ENCODE data around the gene DEPDC5.
"Not testable (repeated sequence)": the region's sequence is repeated elsewhere in the genome, so short reads cannot be mapped to it uniquely, and the experiment has no call there.

DEPDC5 gene

DNA sequence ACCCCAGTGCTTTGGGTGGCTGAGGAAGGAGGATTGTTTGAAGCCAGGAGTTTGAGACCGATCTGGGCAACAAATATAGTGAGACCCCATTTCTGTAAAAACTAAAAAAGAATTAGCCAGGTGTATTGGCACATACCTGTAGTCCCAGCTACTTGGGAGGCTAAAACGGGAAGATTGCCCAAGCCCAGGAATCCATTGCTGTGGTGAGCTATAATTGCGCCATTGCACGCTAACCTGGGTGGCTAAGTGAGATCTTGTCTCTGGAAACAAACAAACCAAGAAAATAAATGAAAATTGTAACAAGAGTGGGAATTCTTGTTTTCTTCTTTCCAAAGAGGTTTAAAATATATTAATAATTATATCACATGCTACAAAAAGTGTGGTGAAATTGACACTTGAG is 52.9 kb downstream of the DEPDC5 start:
- no peak overlapping the region for H3K9ac ChIP-seq (ENCODE audit: low read depth in 1 of 2, low read length in 2 of 2)
- H3K27me3 ChIP-seq (ENCODE audit: control insufficient read depth in 1 of 2, insufficient read depth in 2 of 2, low read length in 2 of 2), result no peaks in the 10 kb centered on the region
- H3K36me3 ChIP-seq (ENCODE audit: control insufficient read depth in 1 of 2, insufficient read depth in 2 of 2, low read length in 2 of 2), result peaks cover 30 to 74% of the 10 kb centered on the region in 2 donors

GRCh38 chr22:31812977-31813605 is 59.3 kb downstream of the DEPDC5 start:
- H3K9ac ChIP-seq (ENCODE audit: low read depth in 1 of 2, low read length in 2 of 2), result no peak overlapping the region
- no peak overlapping the region for H3K4me3 ChIP-seq (ENCODE audit: low read depth in 1 of 2, low read length in 2 of 2)
- H3K27me3 ChIP-seq (ENCODE audit: control insufficient read depth in 1 of 2, insufficient read depth in 2 of 2, low read length in 2 of 2), result no peaks in the 10 kb centered on the region
- H3K9me3 ChIP-seq (ENCODE audit: control insufficient read depth in 1 of 2, low read length in 2 of 2), result no peaks in the 10 kb centered on the region
- peaks cover 8 to 54% of the 10 kb centered on the region in 2 donors for H3K36me3 ChIP-seq (ENCODE audit: control insufficient read depth in 1 of 2, insufficient read depth in 2 of 2, low read length in 2 of 2)
- no peak overlapping the region for H3K27ac ChIP-seq (ENCODE audit: low read depth, low read length)
- H3K4me1 ChIP-seq (ENCODE audit: control insufficient read depth in 1 of 2, insufficient read depth in 2 of 2, low read length in 2 of 2), result peaks cover 11% of the 10 kb centered on the region in 2 donors

More for the DNA sequence above, 52.9 kb downstream of the DEPDC5 start:
- Histone ChIP-seq H3K4me3 (ENCODE audit: low read depth in 1 of 2, low read length in 2 of 2) (no peak overlapping the region), H3K4me1 (ENCODE audit: control insufficient read depth in 1 of 2, insufficient read depth in 2 of 2, low read length in 2 of 2) (no peaks in the 10 kb centered on the region), H3K27ac (ENCODE audit: low read depth, low read length) (no peak overlapping the region), H3K9me3 (ENCODE audit: control insufficient read depth in 1 of 2, low read length in 2 of 2) (no peaks in the 10 kb centered on the region)

DNA sequence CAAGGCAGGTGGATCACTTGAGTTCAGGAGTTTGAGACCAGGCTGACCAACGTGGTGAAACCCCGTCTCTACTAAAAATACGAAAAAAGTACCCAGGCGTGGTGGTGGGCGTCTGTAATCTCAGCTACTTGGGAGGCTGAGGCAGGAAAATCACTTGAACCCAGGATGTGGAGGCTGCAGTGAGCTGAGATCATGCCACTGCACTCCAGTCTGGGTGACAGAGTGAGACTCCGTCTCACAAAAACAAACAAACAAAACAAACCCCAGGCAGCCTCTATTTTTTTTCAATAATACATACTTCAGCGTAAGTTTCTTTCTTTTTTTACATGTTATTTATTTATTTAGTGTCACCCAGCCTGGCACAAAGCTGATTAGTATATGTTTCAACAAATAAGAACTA is 60.1 kb downstream of the DEPDC5 start:
- peaks cover 15 to 62% of the 10 kb centered on the region in 2 donors for H3K36me3 ChIP-seq (ENCODE audit: control insufficient read depth in 1 of 2, insufficient read depth in 2 of 2, low read length in 2 of 2)
- H3K4me3 ChIP-seq (ENCODE audit: low read depth in 1 of 2, low read length in 2 of 2); H3K9ac ChIP-seq (ENCODE audit: low read depth in 1 of 2, low read length in 2 of 2); H3K9me3 ChIP-seq (ENCODE audit: control insufficient read depth in 1 of 2, low read length in 2 of 2); H3K27ac ChIP-seq (ENCODE audit: low read depth, low read length); H3K27me3 ChIP-seq (ENCODE audit: control insufficient read depth in 1 of 2, insufficient read depth in 2 of 2, low read length in 2 of 2): not testable (repeated sequence)
- peaks cover 11% of the 10 kb centered on the region in 2 donors for H3K4me1 ChIP-seq (ENCODE audit: control insufficient read depth in 1 of 2, insufficient read depth in 2 of 2, low read length in 2 of 2)

GRCh38 chr22:31814942-31815341 is 61.1 kb downstream of the DEPDC5 start:
- peaks cover 11% of the 10 kb centered on the region in 2 donors for H3K4me1 ChIP-seq (ENCODE audit: control insufficient read depth in 1 of 2, insufficient read depth in 2 of 2, low read length in 2 of 2)
- peaks cover 16 to 64% of the 10 kb centered on the region in 2 donors for H3K36me3 ChIP-seq (ENCODE audit: control insufficient read depth in 1 of 2, insufficient read depth in 2 of 2, low read length in 2 of 2)
- H3K4me3 ChIP-seq (ENCODE audit: low read depth in 1 of 2, low read length in 2 of 2), result no peak overlapping the region
- no peaks in the 10 kb centered on the region for H3K27me3 ChIP-seq (ENCODE audit: control insufficient read depth in 1 of 2, insufficient read depth in 2 of 2, low read length in 2 of 2)
- peak overlapping the region; percentile 53 for H3K27ac ChIP-seq (ENCODE audit: low read depth, low read length)
- no peaks in the 10 kb centered on the region for H3K9me3 ChIP-seq (ENCODE audit: control insufficient read depth in 1 of 2, low read length in 2 of 2)
- peak overlapping the region; percentile 28 to 39 for H3K9ac ChIP-seq (ENCODE audit: low read depth in 1 of 2, low read length in 2 of 2)

DNA sequence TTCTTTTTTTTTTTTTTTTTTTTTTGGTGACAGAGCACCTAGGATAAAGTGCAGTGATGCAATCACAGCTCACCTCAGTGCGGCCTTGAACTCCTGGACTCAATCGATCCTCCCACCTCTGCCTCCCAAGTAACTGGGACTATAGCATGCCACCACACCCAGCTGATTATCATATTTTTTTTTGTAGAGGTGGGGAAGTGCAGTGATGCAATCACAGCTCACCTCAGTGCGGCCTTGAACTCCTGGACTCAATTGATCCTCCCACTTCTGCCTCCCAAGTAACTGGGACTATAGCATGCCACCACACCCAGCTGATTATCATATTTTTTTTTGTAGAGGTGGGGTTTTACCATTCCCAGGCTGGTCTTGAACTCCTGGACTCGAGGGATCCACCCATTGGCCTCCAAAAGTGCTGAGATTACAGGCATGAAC is 61.6 kb downstream of the DEPDC5 start:
- not testable (repeated sequence) for H3K27ac ChIP-seq (ENCODE audit: low read depth, low read length); H3K27me3 ChIP-seq (ENCODE audit: control insufficient read depth in 1 of 2, insufficient read depth in 2 of 2, low read length in 2 of 2); H3K9ac ChIP-seq (ENCODE audit: low read depth in 1 of 2, low read length in 2 of 2); H3K4me3 ChIP-seq (ENCODE audit: low read depth in 1 of 2, low read length in 2 of 2); H3K9me3 ChIP-seq (ENCODE audit: control insufficient read depth in 1 of 2, low read length in 2 of 2)
- peaks cover 17 to 62% of the 10 kb centered on the region in 2 donors for H3K36me3 ChIP-seq (ENCODE audit: control insufficient read depth in 1 of 2, insufficient read depth in 2 of 2, low read length in 2 of 2)
- H3K4me1 ChIP-seq (ENCODE audit: control insufficient read depth in 1 of 2, insufficient read depth in 2 of 2, low read length in 2 of 2), result peaks cover 11% of the 10 kb centered on the region in 2 donors

DNA sequence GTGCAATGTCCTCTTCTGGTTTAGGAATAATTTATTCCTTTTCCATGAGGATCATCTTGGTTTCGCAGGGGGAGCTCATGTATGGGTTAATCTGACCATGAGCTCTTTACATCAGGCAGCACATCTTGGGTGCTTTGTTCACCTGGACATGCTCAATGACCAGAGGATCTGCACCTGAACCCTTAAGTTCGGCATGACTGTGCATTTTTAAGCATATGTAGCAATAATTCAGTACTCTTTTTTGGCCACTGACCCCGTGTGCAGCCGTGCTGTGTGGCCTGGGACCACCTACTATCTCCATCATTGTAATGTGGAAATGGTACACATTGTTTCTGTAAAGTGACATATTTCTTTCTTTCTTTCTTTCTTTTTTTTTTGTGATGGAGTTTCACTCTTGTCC is 62.9 kb downstream of the DEPDC5 start:
- peaks cover 11% of the 10 kb centered on the region in 2 donors for H3K4me1 ChIP-seq (ENCODE audit: control insufficient read depth in 1 of 2, insufficient read depth in 2 of 2, low read length in 2 of 2)
- no peak overlapping the region for H3K27ac ChIP-seq (ENCODE audit: low read depth, low read length)
- no peaks in the 10 kb centered on the region for H3K9me3 ChIP-seq (ENCODE audit: control insufficient read depth in 1 of 2, low read length in 2 of 2)
- peaks cover 24 to 65% of the 10 kb centered on the region in 2 donors for H3K36me3 ChIP-seq (ENCODE audit: control insufficient read depth in 1 of 2, insufficient read depth in 2 of 2, low read length in 2 of 2)
- H3K27me3 ChIP-seq (ENCODE audit: control insufficient read depth in 1 of 2, insufficient read depth in 2 of 2, low read length in 2 of 2), result no peaks in the 10 kb centered on the region
- no peak overlapping the region for H3K4me3 ChIP-seq (ENCODE audit: low read depth in 1 of 2, low read length in 2 of 2)
- H3K9ac ChIP-seq (ENCODE audit: low read depth in 1 of 2, low read length in 2 of 2), result no peak overlapping the region

DNA sequence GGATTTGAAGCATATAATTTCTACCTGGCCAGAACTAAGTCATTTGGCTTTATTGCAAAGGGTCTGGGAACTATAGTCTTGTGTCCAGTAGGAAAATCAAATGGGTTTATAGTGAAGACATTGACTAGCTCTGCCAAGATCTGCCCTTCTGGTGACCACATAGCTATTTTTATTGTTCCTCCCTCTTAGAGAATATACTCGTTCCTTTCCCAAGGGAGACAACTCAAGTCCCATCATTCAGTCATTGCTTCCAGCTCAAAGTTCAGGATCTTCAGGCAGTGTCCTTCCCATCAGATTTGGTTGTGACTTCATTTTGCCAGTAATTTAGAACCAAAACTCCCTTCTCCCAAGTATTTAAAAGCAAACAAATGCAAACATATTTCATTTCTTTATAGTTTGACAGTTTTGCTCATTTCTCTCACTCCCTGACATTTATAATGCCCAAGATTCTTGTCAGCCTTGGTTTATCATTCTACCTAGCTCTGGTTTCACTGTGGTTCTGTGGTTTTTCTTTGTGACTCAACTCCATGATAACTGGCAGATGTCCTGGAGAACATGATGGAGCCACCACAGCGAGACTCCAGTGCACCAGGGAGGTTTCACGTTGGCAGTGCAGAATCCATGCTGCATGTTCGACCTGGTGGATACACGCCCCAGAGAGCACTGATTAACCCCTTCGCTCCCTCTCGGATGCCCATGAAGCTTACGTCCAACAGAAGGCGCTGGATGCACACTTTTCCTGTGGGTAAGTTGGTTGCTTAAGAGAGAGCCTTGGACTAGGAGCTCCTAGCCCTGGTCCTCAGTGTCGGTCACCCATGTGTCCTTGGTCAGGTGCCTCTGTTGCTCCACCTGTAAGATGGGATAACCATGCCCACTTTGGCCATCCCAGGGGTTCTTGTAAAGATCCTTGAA is 64.9 kb downstream of the DEPDC5 start:
- no peak overlapping the region for H3K4me3 ChIP-seq (ENCODE audit: low read depth in 1 of 2, low read length in 2 of 2)
- no peak overlapping the region for H3K27ac ChIP-seq (ENCODE audit: low read depth, low read length)
- no peak overlapping the region for H3K9ac ChIP-seq (ENCODE audit: low read depth in 1 of 2, low read length in 2 of 2)
- H3K36me3 ChIP-seq (ENCODE audit: control insufficient read depth in 1 of 2, insufficient read depth in 2 of 2, low read length in 2 of 2), result peaks cover 37 to 71% of the 10 kb centered on the region in 2 donors
- H3K27me3 ChIP-seq (ENCODE audit: control insufficient read depth in 1 of 2, insufficient read depth in 2 of 2, low read length in 2 of 2), result no peaks in the 10 kb centered on the region
- H3K4me1 ChIP-seq (ENCODE audit: control insufficient read depth in 1 of 2, insufficient read depth in 2 of 2, low read length in 2 of 2), result peaks cover 11% of the 10 kb centered on the region in 2 donors
- H3K9me3 ChIP-seq (ENCODE audit: control insufficient read depth in 1 of 2, low read length in 2 of 2), result no peaks in the 10 kb centered on the region

DNA sequence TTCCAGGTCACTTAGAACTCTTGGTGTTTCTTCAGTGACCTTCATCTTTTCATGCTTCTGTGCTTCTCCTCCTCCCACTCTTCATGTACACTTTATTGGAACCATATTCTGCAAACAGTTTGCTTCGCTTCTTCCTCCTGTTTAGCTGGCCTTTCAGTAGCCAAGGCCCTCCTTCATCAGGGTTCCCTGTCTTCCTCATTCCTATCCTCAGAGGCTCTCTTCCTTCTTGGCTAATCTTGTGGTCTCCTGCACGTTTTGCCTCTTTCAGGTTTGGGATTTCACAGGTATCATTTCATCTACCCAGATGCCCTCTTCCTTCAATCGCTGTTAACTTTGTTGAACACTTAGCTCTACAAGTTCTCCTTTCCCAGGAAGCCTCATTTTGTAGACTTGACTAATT is 66.8 kb downstream of the DEPDC5 start:
- no peak overlapping the region for H3K9ac ChIP-seq (ENCODE audit: low read depth in 1 of 2, low read length in 2 of 2)
- H3K27ac ChIP-seq (ENCODE audit: low read depth, low read length), result no peak overlapping the region
- no peaks in the 10 kb centered on the region for H3K4me1 ChIP-seq (ENCODE audit: control insufficient read depth in 1 of 2, insufficient read depth in 2 of 2, low read length in 2 of 2)
- no peak overlapping the region for H3K4me3 ChIP-seq (ENCODE audit: low read depth in 1 of 2, low read length in 2 of 2)
- no peaks in the 10 kb centered on the region for H3K27me3 ChIP-seq (ENCODE audit: control insufficient read depth in 1 of 2, insufficient read depth in 2 of 2, low read length in 2 of 2)
- H3K36me3 ChIP-seq (ENCODE audit: control insufficient read depth in 1 of 2, insufficient read depth in 2 of 2, low read length in 2 of 2), result peaks cover 37 to 67% of the 10 kb centered on the region in 2 donors
- H3K9me3 ChIP-seq (ENCODE audit: control insufficient read depth in 1 of 2, low read length in 2 of 2), result no peaks in the 10 kb centered on the region

- Histone ChIP-seq H3K27ac (ENCODE audit: low read depth, low read length) (no peak overlapping the region), H3K4me1 (ENCODE audit: control insufficient read depth in 1 of 2, insufficient read depth in 2 of 2, low read length in 2 of 2) (no peaks in the 10 kb centered on the region), H3K36me3 (ENCODE audit: control insufficient read depth in 1 of 2, insufficient read depth in 2 of 2, low read length in 2 of 2) (peaks cover 37 to 71% of the 10 kb centered on the region in 2 donors), H3K9me3 (ENCODE audit: control insufficient read depth in 1 of 2, low read length in 2 of 2) (no peaks in the 10 kb centered on the region), H3K4me3 (ENCODE audit: low read depth in 1 of 2, low read length in 2 of 2) (no peak overlapping the region), H3K9ac (ENCODE audit: low read depth in 1 of 2, low read length in 2 of 2) (no peak overlapping the region), H3K27me3 (ENCODE audit: control insufficient read depth in 1 of 2, insufficient read depth in 2 of 2, low read length in 2 of 2) (no peaks in the 10 kb centered on the region)
These were observed 67.8 kb downstream of the DEPDC5 start for GRCh38 chr22:31821572-31821971.

DNA sequence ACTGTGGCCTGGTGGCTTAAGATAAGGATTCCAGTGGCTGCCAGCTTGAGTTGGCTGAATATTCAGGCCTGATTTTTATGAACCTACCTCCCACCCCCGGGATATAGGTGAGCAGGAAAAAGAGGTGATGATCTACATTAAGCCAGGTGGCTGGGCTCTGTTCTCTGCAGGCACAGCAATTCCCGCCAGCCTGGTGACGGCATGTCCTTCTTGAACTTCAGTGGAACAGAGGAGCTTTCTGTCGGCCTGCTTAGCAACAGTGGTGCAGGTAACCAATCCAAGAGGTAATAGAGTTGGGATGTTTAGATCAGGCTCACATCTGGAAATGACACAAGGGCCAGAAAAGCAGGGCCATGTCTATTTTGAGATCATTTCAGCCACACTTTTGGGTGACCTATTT is 68.7 kb downstream of the DEPDC5 start:
- no peak overlapping the region for H3K4me3 ChIP-seq (ENCODE audit: low read depth in 1 of 2, low read length in 2 of 2)
- no peak overlapping the region for H3K27ac ChIP-seq (ENCODE audit: low read depth, low read length)
- H3K4me1 ChIP-seq (ENCODE audit: control insufficient read depth in 1 of 2, insufficient read depth in 2 of 2, low read length in 2 of 2), result no peaks in the 10 kb centered on the region
- no peak overlapping the region for H3K9ac ChIP-seq (ENCODE audit: low read depth in 1 of 2, low read length in 2 of 2)
- H3K27me3 ChIP-seq (ENCODE audit: control insufficient read depth in 1 of 2, insufficient read depth in 2 of 2, low read length in 2 of 2), result no peaks in the 10 kb centered on the region
- no peaks in the 10 kb centered on the region for H3K9me3 ChIP-seq (ENCODE audit: control insufficient read depth in 1 of 2, low read length in 2 of 2)
- peaks cover 37 to 65% of the 10 kb centered on the region in 2 donors for H3K36me3 ChIP-seq (ENCODE audit: control insufficient read depth in 1 of 2, insufficient read depth in 2 of 2, low read length in 2 of 2)
